ENCODE results near the gene SGK1.

DNA sequence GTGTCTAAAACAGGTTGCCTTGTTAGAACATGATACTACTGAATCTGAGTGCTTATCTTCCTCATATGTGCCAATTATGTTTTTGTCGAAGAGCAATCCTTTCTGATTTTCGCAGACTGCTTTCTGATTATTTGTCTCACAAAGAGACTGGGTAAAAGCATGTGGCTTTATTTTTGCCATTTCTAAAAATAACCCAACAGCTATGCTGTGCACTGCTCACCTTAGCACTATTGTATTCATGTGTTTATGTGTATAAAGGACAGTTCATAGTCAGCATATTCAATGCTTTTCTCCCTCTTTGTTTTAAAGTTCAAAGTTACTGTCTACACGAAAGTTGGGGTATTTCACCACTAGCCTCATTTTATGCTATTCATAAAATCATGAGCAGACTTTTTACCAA lies 127.0 kb downstream of the SGK1 start:
- TF ChIP-seq, protein P1, sequence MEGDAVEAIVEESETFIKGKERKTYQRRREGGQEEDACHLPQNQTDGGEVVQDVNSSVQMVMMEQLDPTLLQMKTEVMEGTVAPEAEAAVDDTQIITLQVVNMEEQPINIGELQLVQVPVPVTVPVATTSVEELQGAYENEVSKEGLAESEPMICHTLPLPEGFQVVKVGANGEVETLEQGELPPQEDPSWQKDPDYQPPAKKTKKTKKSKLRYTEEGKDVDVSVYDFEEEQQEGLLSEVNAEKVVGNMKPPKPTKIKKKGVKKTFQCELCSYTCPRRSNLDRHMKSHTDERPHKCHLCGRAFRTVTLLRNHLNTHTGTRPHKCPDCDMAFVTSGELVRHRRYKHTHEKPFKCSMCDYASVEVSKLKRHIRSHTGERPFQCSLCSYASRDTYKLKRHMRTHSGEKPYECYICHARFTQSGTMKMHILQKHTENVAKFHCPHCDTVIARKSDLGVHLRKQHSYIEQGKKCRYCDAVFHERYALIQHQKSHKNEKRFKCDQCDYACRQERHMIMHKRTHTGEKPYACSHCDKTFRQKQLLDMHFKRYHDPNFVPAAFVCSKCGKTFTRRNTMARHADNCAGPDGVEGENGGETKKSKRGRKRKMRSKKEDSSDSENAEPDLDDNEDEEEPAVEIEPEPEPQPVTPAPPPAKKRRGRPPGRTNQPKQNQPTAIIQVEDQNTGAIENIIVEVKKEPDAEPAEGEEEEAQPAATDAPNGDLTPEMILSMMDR (IDR thresholded peaks at IDR 0.05 in 8 of 11, conservative IDR thresholded peaks at IDR 0.05 in 3 of 11): no peak
- TF ChIP-seq POLR2AphosphoS5 (IDR thresholded peaks at IDR 0.05): no peak
